ENCODE data around the gene ARHGEF3. TPM values are rescaled to one million over a fixed set of nuclear protein-coding genes. Genes with fewer than 3 reads are reported as not detected.

Gene ARHGEF3
- total RNA-seq, 1 donor from 2014 or later, result 37.5 TPM

DNA sequence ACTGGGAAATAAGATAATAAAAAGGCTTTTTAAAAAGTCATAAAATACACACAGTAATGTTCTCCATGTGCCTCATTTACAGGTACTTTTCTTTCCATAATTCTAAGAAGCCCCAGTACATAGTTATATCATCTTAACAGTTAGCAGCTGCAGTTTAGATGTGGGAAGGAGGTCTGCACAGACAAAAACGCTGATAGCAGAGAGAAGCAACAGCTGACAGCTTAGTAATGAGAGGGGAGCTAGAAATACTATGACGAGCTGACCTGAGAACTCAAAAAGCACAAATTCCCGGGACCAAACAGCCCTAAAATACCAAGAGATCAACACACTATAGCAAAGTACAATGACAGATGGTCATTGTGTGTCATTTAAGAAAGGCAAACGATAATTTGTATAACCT, 36.7 kb upstream of the ARHGEF3 start:
- no peaks in the 10 kb centered on the region for H3K36me3 ChIP-seq
- DNase-seq (no peak), ATAC-seq (no peak)
- no peaks in the 10 kb centered on the region for H3K27me3 ChIP-seq
- TF ChIP-seq CTCF (IDR thresholded peaks at IDR 0.05), result no peak
- H3K9me3 ChIP-seq, result no peaks in the 10 kb centered on the region
- H3K4me1 ChIP-seq, result no peaks in the 10 kb centered on the region
- no peak overlapping the region for H3K27ac ChIP-seq
- intact Hi-C loops (cut with DNase I), result no loop called here
- H3K4me3 ChIP-seq, result no peak overlapping the region

DNA sequence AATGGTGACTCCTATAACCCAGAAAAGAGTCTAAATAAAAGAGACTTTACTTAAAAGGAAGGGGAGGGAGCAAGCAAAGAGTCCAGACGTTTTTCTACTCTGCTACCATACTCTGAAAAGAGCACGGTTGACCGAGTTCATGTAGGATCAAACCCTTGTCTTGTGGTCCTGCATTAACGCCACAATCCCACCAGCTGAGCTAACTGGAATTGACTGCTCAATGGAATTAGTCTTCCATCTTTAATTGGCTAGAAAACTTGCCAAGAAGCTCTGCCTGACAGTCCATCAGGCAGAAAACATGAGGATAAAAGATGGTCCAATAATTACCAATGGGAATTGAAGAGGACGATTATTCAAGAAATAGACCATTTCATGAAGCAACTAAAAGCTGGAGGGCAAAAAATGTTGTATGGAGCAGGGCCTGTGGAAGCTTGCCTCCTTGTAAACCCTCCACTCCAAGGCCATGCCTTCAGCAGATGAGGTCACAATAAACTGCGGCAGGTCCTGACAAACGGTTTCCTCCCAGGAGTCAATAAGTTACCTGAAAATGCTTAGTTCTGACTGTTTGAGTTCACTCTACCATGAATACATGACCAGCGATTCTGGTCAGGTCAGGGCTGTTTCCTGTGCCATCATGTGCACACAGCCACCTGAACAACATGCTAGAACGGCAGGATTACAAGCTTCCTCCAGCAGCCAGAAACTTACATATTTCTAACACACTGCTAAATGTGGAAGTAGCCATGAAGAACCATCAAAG, 35.6 kb upstream of the ARHGEF3 start:
- intact Hi-C loops (cut with DNase I), result no loop called here
- no peak overlapping the region for H3K4me3 ChIP-seq
- H3K9me3 ChIP-seq, result no peaks in the 10 kb centered on the region
- no peak overlapping the region for H3K27ac ChIP-seq
- no peaks in the 10 kb centered on the region for H3K36me3 ChIP-seq
- no peak for TF ChIP-seq CTCF (IDR thresholded peaks at IDR 0.05)
- DNase-seq (no peak), ATAC-seq (no peak)
- no peaks in the 10 kb centered on the region for H3K27me3 ChIP-seq
- no peaks in the 10 kb centered on the region for H3K4me1 ChIP-seq

- Histone ChIP-seq H3K4me1 (no peaks in the 10 kb centered on the region), H3K27ac (no peak overlapping the region), H3K36me3 (no peaks in the 10 kb centered on the region), H3K27me3 (no peaks in the 10 kb centered on the region), H3K9me3 (no peaks in the 10 kb centered on the region), H3K4me3 (no peak overlapping the region)
- no peak for ATAC-seq
- no peak for TF ChIP-seq CTCF (IDR thresholded peaks at IDR 0.05)
- no peak for DNase-seq
- intact Hi-C loops (cut with DNase I), result no loop called here
Measured at GRCh38 chr3:56836276-56837163, 34.8 kb upstream of the ARHGEF3 start.

- ATAC-seq (no peak), DNase-seq (no peak)
- Histone ChIP-seq H3K9me3 (no peaks in the 10 kb centered on the region), H3K4me1 (no peaks in the 10 kb centered on the region), H3K27me3 (no peaks in the 10 kb centered on the region), H3K27ac (no peak overlapping the region), H3K36me3 (no peaks in the 10 kb centered on the region), H3K4me3 (no peak overlapping the region)
- intact Hi-C loops (cut with DNase I), result no loop called here
- no peak for TF ChIP-seq CTCF (IDR thresholded peaks at IDR 0.05)
Measured at GRCh38 chr3:56835650-56836227, 34.0 kb upstream of the ARHGEF3 start.

DNA sequence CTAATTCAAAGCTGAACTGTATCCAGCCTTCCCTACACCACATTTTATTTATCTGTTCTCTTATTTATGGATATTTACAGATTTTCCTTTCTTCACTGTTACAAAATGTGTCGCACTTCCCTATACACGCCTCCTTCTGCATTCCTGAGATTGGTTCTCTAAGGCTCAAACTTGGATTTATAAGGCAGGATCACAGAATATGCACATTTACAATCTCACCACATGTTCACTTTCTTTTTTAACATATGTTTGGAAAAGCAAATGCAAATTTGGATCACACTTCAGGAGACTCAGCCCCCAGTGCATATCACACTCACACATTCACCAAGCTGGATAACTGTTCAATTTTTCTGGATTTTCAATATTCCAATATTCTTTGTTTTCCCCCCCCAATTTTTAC, 31.8 kb upstream of the ARHGEF3 start:
- no peak overlapping the region for H3K4me3 ChIP-seq
- no peak for ATAC-seq
- no peak overlapping the region for H3K27ac ChIP-seq
- H3K9me3 ChIP-seq, result no peaks in the 10 kb centered on the region
- H3K27me3 ChIP-seq, result no peaks in the 10 kb centered on the region
- intact Hi-C loops (cut with DNase I), result no loop called here
- no peak for TF ChIP-seq CTCF (IDR thresholded peaks at IDR 0.05)
- no peaks in the 10 kb centered on the region for H3K36me3 ChIP-seq
- no peaks in the 10 kb centered on the region for H3K4me1 ChIP-seq
- DNase-seq, result no peak

Measured in upper lobe of right lung (tissue), 1 donor.